Ectodermal cell (in vitro differentiated cells): ENCODE results near the gene AP5Z1.

ENCODE experiments used
- H3K27ac ChIP-seq: 2 replicates; pipeline ENCODE4 v1.7.0; 2013; ENCODE audit warnings: mild to moderate bottlenecking, low read depth, low read length; ENCODE audit not compliant: insufficient read depth, poor library complexity, severe bottlenecking
- H3K27me3 ChIP-seq: 2 replicates; pipeline ENCODE4 v1.7.0; 2013; ENCODE audit warnings: mild to moderate bottlenecking, low read length; ENCODE audit not compliant: insufficient read depth, control insufficient read depth, poor library complexity, severe bottlenecking
- H3K36me3 ChIP-seq: one replicate; pipeline ENCODE4 v1.7.0; 2013; ENCODE audit warnings: low read length; ENCODE audit not compliant: control insufficient read depth, insufficient read depth
- H3K4me1 ChIP-seq: one replicate; pipeline ENCODE4 v1.7.0; 2013; ENCODE audit warnings: low read length; ENCODE audit not compliant: control insufficient read depth, insufficient read depth
- H3K4me3 ChIP-seq: 2 replicates; pipeline ENCODE4 v1.7.0; 2013; ENCODE audit warnings: low read depth, low read length, control low read depth; ENCODE audit not compliant: insufficient read depth
- H3K9me3 ChIP-seq: 2 replicates; pipeline ENCODE4 v1.7.0; 2013; ENCODE audit warnings: mild to moderate bottlenecking, low read length, moderate library complexity; ENCODE audit not compliant: control insufficient read depth
- WGBS, 2 experiments: methylation state at CpG; one replicate each; pipeline ENCODE4 v1.1.7; 2013; ENCODE audit warnings: missing lambda C conversion rate in 2 of 2; 5-methylcytosine and 5-hydroxymethylcytosine counted together

AP5Z1 gene

DNA sequence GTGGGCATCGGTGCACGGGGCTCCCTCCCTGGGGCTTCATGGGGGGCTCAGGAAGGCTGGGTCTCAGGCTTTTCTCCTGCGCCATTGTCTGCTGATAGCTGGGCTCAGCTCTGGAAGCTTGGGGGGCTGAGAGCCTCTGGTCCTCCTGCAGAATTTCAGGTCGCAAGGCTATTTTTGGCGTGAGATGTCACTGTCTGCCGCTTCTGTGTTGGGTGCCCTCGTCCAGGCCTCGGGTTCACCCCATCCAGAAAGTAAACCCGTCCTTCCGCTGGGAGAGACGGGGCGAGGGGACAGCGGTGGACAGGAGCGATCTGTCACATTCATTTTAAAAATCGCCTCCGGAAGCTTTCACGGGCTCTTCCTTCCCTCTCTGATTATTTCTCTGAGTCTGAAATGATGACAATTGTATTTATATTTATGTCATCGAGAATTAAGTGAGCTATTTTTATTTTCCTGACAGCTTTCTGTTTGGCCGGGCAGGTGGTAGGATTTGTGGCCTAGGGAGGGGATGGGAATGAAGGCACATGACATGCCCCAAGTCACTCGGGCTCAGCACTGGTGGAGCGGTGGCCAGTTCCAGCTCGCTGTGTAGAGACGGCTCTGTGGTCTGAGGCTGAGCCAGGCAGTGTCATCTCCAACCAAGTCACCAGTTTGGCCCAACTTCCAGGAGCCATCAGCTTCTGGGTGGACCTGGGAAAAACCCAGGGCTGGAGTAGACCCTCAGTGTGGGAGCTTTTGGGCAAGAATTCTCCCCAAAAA lies 40.7 kb upstream of the AP5Z1 start:
- no peak overlapping the region for H3K27ac ChIP-seq
- no peaks in the 10 kb centered on the region for H3K27me3 ChIP-seq
- H3K4me3 ChIP-seq: no peak overlapping the region
- 95 to 96% methylated on average over 23 of the region's 23 CpGs for whole genome bisulfite sequencing, 2 experiments
- no peaks in the 10 kb centered on the region for H3K36me3 ChIP-seq
- no peaks in the 10 kb centered on the region for H3K9me3 ChIP-seq
- peaks cover 17% of the 10 kb centered on the region for H3K4me1 ChIP-seq

DNA sequence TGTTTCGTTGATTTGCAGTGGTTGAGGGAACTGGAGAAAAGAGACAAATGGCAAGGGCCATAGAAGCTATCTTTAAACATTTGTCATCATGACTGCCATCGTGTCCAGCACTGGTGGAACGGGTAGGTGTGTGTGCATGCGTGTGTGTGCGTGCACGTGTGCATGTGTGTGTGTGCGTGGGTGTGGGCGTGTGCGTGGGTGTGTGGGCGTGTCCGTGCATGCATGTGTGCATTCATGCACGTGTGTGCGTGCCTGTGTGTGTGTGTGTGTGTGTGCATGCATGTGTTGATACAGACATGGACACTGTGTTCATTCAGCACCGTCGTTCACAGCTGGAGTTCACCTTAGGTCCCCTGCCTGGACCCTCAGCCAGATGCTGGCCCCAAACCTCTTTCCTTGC lies 38.1 kb upstream of the AP5Z1 start:
- Histone ChIP-seq H3K27ac (no peak overlapping the region), H3K9me3 (no peaks in the 10 kb centered on the region), H3K36me3 (peaks cover 4% of the 10 kb centered on the region), H3K4me1 (peaks cover 17% of the 10 kb centered on the region), H3K27me3 (no peaks in the 10 kb centered on the region), H3K4me3 (no peak overlapping the region)
- WGBS, 2 experiments: 89 to 92% methylated on average over 15 of the region's 15 CpGs

DNA sequence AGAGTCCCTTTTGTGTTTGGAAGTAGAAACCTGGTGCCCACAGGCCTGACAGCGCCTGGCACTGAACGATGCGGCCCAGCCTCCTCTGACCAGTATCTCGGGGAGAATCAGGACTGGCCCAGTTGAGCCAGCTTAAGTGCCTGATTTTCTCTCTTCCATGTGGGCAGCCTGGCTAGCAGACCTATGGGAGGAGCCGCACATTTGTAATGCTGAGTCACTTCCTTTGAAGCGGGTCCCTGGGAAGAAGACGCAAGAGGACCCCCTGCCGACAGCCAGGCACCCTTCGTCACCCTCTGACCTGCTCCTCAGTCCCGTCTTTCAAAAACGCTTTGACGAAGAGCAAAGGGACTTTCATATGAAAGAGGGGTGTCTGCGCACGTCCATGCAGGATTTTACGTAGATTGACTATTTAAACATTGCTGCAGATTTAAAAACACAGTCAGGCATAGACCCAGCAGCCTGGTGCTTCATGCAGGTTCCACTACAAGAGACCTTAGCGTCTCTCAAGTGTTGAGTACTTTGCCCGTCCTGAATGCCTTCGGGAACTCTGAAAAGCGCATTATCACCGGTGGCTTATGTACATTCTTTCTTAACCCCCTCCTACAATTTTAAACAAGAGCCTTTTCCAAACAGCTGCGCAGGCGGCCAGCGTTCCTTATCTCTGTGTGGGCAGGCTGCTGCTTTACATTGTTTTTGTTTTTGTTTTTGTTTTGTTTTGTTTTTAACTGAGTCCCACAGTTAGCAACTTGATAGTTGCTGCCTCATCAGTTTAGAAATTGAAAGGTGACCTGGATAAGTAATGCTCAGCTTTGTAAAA lies 36.5 kb upstream of the AP5Z1 start:
- Histone ChIP-seq H3K36me3 (peaks cover 11% of the 10 kb centered on the region), H3K9me3 (no peaks in the 10 kb centered on the region), H3K4me1 (peaks cover 18% of the 10 kb centered on the region), H3K27me3 (no peaks in the 10 kb centered on the region), H3K27ac (peak overlapping the region; percentile 80), H3K4me3 (no peak overlapping the region)
- 20 to 27% methylated on average over 23 of the region's 23 CpGs for WGBS, 2 experiments

DNA sequence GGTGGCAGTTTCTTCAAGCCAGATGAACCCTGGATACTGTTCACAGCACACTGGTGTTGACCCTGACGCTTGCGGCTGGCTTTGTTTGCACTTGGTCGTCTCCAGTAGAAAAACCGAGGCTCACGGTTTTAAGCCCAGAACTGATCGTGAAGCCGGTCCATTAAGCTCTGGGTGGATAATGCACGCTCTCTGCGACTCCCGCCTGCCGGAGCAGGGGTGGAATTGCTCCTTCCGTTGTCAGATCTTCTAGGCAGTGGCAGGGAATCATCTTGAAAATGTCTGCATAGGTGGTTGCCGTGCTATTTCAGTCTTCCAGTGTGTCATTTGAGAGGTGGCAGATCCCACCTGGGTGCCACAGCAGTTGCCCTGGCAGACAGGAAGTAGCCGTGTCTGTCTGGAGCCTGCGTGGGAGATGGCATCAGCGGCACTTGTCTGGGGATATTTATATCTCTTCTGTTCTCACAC lies 35.9 kb upstream of the AP5Z1 start:
- Histone ChIP-seq H3K27ac (peak overlapping the region; percentile 80), H3K27me3 (no peaks in the 10 kb centered on the region), H3K4me1 (peaks cover 24% of the 10 kb centered on the region), H3K9me3 (no peaks in the 10 kb centered on the region), H3K4me3 (no peak overlapping the region), H3K36me3 (peaks cover 11% of the 10 kb centered on the region)
- WGBS, 2 experiments: 65% methylated on average over 16 of the region's 16 CpGs

DNA sequence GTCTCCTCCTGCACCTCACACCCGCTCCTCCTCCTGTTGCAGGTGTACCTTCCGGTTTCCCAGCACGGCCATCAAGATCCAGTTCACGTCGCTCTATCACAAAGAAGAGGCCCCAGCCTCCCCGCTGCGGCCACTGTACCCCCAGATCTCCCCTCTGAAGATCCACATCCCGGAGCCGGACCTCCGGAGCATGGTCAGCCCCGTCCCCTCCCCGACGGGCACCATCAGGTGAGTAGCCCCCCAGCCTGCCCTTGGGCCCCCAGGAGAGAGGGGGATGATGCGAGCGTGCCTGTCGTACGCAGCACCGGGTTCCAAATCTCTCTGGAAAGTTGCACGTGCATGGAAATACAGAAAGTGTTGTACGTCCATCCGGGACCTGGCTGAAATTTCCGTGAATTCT lies 34.6 kb upstream of the AP5Z1 start:
- Histone ChIP-seq H3K4me3 (no peak overlapping the region), H3K4me1 (peaks cover 25% of the 10 kb centered on the region), H3K27ac (no peak overlapping the region), H3K27me3 (no peaks in the 10 kb centered on the region), H3K9me3 (no peaks in the 10 kb centered on the region), H3K36me3 (peaks cover 11% of the 10 kb centered on the region)
- WGBS, 2 experiments: 94 to 95% methylated on average over 22 of the region's 22 CpGs

DNA sequence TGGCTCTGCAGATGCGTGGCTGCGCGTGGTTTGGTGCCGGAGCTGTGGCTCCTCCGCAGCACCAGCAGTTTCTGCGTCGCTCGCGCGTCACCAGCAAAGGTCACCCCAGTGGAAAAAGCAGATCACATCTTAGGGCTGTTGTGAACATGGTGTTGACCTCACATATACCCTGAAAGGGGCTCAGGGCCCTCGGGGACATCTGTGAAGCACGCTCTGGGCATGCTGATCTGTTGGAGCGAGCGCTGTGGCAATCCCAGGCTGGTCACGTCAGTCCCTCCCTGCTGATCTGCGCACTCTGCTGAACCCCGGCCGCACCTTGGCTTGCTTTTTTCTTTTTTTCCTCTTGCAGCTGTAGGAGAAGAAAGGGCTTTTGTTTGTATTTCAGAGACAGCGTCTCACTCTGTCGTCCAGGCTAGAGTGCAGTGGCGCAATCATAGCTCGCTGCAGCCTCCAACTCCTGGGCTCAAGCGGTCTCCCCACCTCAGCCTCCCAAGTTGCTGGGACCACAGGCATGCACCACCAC lies 33.3 kb upstream of the AP5Z1 start:
- Histone ChIP-seq H3K4me1 (peaks cover 29% of the 10 kb centered on the region), H3K9me3 (no peaks in the 10 kb centered on the region), H3K27me3 (no peaks in the 10 kb centered on the region), H3K27ac (no peak overlapping the region), H3K4me3 (no peak overlapping the region), H3K36me3 (peaks cover 11% of the 10 kb centered on the region)
- 95 to 96% methylated on average over 23 of the region's 23 CpGs for WGBS, 2 experiments

DNA sequence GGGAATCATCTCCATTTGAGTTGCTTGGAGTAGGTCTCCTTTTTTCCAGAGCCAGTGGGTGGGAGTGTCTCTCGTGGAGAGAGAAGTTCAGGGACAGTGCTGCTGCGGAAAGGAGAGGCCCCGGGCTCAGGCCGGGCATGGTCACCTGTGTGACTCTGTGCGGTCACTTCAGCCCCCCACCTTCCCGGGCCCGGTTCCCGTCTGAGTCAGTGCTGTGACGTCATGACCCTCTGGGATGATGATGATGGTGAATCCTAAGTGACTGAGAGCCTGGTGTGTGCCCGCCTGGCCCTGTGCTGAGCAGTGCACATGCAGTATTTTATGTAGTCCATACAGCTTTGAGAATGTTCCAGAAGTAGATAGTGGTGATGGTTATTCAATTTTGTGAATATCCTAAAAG lies 32.6 kb upstream of the AP5Z1 start:
- H3K4me3 ChIP-seq: no peak overlapping the region
- peaks cover 29% of the 10 kb centered on the region for H3K4me1 ChIP-seq
- H3K9me3 ChIP-seq: no peaks in the 10 kb centered on the region
- WGBS, 2 experiments: 93 to 95% methylated on average over 10 of the region's 10 CpGs
- H3K27me3 ChIP-seq: no peaks in the 10 kb centered on the region
- peaks cover 15% of the 10 kb centered on the region for H3K36me3 ChIP-seq
- H3K27ac ChIP-seq: no peak overlapping the region

DNA sequence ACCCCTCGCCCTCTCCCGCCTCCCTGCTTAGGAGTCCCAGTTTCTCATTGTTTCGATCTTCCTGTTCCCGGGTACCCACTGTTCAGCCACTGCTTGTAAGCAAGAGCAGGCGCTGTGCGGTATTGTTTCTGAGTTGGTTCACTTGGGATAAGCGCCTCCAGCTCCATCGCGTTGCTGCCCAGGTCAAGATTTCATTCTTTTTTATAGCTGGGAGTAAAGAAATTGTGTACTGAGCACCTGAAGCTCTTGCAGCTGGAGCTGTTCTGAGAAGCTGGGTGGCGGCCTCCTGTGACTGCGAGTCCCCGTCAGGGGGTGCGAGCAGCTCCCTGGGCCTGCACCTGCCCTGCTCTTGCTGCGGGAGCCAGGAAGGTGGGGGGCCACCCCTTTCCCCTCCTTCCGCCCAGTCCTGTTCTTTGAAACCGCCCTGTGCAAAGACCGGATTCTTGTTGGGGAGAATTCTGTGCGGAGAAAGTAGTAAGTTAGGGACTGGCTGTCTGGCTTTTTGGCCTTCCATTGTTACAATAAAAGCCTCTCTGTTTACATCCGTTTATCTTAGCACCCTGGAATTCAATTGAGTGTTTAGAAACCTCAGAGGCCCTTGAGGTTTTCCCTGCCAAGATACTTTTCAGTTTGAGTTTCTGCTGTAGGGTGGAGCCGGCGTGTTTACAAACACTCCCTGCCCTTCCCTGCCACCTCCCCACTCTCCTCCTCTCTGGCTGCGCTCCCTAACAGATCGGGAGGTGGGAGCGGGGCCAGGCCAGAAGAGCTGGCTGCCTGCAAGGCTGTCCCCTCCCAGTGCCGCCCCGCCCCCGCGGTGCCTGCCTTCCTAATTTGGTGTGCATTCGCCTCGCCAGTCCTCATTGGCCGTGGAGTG lies 30.8 kb upstream of the AP5Z1 start:
- H3K4me1 ChIP-seq: peaks cover 14% of the 10 kb centered on the region
- H3K36me3 ChIP-seq: peaks cover 20% of the 10 kb centered on the region
- no peaks in the 10 kb centered on the region for H3K9me3 ChIP-seq
- H3K4me3 ChIP-seq: peak overlapping the region; percentile 22
- H3K27ac ChIP-seq: peak overlapping the region; percentile 82
- no peaks in the 10 kb centered on the region for H3K27me3 ChIP-seq
- WGBS, 2 experiments: 7 to 8% methylated on average over 29 to 31 of the region's 31 CpGs

DNA sequence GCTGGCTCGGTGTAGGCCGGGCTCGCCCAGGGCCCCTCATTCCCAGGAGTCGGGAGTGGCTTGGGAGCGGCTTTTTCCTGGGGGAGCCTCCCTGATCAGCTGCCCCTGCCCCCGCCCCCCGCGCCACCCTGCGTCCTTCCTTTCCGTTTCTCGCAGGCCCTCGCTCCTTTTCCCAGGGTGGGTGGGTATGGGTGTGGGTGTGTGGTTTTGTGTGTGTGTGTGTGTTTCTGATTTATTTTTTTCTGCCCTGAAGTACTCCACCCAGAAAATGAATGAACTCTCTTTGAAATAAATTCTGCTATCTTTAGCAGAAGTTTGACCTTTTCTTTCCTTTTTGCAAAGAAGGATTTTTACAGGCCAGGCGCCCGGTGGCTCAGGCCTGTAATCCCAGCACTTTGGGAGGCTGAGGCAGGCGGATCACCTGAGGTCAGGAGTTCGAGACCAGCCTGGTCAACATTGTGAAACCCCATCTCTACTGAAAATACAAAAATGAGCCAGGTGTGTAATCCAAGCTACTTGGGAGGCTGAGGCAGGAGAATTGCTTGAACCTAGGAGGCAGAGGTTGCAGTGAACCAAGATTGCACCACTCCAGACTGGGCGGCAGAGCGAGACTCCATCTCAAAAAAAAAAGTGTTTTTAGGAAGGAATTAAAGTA lies 30.0 kb upstream of the AP5Z1 start:
- H3K9me3 ChIP-seq: no peaks in the 10 kb centered on the region
- 28 to 31% methylated on average over 17 to 18 of the region's 18 CpGs for WGBS, 2 experiments
- no peak overlapping the region for H3K4me3 ChIP-seq
- peak overlapping the region; percentile 82 for H3K27ac ChIP-seq
- peaks cover 20% of the 10 kb centered on the region for H3K36me3 ChIP-seq
- peaks cover 13% of the 10 kb centered on the region for H3K4me1 ChIP-seq
- no peaks in the 10 kb centered on the region for H3K27me3 ChIP-seq
